Amygdala (tissue), 56 donors: ENCODE measurements around the gene IRF2.
"Not testable (repeated sequence)": the region's sequence is repeated elsewhere in the genome, so short reads cannot be mapped to it uniquely, and the experiment has no call there.

ENCODE experiments used
- DNase-seq, 56 donors: peaks; one replicate each; lab custom pipeline; 2025; lab: John Stamatoyannopoulos, UW

Gene IRF2

DNA sequence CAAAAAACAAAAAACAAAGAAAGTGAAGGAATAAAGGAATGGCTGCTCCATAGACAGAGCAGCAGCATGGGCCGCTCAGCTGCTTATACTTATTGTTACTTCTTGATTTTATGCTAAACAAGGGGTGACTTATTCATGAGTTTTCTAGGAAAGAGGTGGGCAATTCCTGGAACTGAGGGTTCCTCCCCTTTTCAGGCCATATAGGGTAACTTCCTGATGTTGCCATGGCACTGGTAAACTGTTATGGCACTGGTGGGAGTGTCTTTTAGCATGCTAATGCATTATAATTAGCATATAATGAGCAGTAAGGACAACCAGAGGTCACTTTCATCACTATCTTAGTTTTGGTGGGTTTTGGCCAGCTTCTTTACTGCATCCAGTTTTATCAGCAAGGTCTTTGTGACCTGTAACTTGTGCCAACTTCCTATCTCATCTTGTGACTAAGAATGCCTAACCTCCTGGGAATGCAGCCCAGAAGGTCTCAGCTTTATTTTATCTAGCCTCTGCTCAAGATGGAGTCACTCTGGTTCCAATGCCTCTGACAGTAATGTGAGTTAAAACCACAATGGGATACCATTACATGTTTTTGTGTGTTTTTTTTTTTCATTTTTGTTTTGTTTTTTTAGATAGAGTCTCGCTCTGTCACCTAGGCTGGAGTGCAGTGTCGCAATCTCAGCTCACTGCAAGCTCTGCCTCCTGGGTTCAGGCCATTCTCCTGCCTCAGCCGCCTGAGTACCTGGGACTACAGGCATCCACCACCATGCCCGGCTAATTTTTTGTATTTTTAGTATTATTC, 134.8 kb downstream of the IRF2 start:
- not testable (repeated sequence) for DNase-seq

GRCh38 chr4:184337907-184338306, 136.4 kb downstream of the IRF2 start:
- no peak for DNase-seq
